Measurements from ENCODE around the gene BCORL1.
A peak's percentile ranks its signal among the peaks of the same experiment; 100 is the strongest.

The BCORL1 gene

DNA sequence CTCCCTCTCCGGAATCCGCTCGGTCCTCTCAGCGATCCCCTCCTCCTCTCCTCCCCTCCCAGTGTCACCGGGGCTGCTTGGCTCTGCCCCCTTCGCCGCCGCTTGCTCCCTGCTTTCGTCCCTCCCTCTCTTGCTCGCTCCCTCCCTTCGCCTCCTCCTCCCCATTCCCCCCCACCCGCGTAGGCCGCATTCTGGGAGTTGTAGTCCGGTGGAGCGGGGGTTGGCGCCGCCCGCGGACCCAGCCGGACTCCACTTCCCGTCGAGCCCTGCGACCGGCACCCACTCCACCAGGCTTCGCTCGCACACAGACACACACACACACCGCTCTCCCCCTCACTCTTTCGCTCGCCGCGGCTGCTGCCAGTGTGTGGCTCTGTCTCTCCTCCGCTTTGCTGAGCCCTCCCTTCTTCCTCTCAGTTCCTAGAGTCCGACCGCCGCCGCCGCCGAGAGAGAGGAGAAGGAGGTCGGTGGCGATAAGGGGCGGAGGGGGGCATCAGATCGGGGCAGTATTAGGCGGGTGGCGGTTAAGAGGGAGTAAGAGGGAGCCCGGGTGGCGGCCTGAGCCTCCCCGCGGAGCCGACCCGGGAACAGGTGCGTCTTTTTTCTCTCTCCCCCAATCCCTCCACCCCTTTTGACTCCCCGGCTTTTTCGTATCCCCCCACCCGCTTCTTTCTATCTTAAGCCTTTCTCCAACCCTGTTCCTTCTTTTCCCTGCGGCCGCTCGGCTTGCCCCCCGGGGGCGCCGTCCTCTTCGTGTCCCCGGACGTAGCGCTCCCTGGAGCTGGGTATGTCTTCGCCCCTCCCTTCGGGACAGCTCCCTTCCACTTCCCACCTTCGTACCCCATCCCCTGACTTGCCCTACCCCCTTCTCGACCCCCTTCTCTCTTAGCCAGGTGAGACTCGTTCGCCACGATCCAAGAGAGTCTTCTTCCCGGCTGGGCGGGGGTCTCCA, at the start of gene BCORL1:
BCORL1 (plus strand) TSS at position 336 of the 952 bp plus-strand sequence. CDS start 22,597 bp downstream, outside the sequence.
- peak; percentile 86 for DNase-seq

DNA sequence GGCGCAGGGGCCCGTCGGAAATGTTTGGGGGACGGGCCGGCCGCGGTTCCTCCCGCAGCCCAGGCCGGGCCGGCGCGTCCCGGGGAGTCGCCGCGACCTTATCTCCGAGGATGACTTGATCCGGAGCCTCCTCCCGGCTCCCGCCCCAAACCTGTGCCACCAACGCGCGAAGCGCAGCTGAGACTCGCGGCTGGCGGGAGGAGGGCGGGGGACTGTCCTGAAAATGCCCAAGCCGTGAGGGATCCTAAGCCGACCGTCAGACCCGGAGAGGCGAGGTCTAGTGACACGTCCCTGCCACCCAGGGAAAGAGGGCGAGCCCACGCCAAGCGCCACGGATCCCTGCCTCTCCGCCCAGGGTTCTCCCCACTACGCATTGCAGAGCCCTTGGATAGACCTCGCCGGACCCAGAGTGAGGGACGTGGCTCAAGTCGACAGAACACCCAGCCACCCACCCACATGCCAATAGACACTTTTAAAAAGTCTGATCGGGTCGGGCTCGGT, 49.6 kb upstream of the BCORL1 start:
- no peak for DNase-seq

- no peak for DNase-seq
These were observed 48.7 kb upstream of the BCORL1 start for GRCh38 chrX:129933700-129934099.

GRCh38 chrX:129934461-129934860, 48.0 kb upstream of the BCORL1 start:
- DNase-seq: no peak

DNA sequence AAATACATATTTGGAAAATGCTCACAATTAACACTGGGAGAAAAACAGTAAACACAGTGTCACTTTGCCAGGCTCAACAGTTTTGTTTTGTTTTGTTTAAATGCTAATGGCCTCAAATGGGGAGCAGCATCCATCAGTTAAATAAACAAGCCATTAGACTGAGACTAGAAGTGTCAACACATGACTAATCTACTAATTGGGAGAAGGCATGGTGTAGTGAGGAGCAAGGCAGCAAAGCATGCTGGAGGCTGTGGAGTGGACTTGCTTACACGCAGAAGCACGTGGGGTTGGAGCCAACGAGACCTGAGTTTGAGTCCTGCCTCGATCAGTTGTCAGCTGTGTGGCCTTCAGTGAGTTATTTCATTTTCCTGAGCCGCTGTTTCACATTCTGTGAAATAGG, 47.5 kb upstream of the BCORL1 start:
- DNase-seq: no peak

- no peak for DNase-seq
These were observed 44.4 kb upstream of the BCORL1 start for GRCh38 chrX:129938081-129938480.

DNA sequence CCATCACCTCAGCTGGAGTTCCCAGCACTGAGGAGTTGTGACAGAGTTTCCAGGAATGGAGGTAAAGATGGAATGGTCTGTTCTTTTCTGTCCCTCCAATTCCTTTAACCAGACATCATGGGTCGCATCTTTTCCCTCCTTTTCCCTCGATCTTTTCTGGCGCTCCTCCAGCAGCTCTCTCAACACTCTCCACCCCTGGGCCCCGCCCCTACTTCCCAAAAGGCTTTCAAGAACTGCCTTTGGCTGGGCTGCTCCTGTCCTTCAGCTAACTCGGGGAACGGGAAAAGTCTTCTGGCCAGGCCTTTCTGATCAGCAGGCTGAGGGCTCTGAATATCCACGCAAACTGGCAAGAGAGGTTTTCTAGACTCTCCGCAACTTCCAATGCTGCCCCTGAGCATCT, 42.4 kb upstream of the BCORL1 start:
- DNase-seq: no peak

- no peak for DNase-seq
These were observed 41.7 kb upstream of the BCORL1 start for GRCh38 chrX:129940721-129941120.

DNA sequence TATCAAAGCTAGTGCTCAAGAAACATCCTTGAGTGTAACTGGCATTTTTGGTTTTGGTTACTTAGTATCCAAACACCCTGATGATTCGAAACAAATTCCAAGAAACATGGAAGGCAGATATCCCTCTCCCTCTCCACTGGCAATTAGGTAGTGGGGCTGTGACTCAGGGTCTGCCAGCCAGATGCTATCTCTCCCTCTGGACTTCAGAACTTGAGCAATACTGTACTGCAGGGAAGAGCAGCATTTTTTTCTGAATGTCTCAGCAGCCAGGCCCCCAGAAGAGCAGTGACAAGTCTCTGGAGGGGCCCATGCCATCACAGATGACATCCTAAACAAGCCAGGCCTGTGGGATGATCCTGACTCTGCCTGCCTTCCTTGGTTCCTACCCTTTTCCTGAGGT, 37.3 kb upstream of the BCORL1 start:
- no peak for DNase-seq

DNA sequence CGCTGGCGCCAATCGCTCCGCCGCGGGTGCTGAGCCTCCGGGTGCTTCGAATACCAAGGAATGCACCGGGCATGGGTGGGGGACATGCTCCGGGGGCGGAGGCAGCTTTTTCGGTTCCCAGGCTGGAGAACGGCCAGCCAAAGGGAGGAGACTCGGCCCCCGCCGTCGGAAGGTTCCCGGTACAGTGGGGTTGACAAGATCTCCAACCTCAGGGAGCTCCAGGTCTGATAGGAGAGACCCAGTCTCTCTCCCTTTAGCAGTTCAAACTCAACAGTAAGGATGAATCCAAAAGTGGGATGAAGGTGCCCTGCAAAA, 29.1 kb upstream of the BCORL1 start:
- DNase-seq: no peak

GRCh38 chrX:129953881-129954280, 28.6 kb upstream of the BCORL1 start:
- DNase-seq: no peak

DNA sequence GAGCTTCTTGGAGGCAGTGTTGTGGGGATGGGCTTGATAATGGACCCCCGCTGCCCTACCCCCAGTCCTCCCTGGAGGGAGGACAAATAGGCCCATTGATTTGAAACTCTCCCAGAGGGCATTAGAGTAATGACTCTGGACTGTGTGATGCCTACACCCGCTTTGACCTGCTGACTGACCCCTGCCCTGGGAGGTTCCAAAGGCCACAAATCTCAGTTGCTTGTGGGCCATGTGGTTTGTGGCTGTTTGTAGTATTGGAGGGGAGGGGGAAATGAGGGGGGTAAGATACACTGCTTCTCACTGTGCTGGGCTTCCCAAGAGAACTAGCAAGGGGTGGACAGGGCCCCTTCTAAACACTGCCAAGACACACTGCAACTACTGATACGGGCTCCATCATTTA, 27.6 kb upstream of the BCORL1 start:
- DNase-seq: no peak

DNA sequence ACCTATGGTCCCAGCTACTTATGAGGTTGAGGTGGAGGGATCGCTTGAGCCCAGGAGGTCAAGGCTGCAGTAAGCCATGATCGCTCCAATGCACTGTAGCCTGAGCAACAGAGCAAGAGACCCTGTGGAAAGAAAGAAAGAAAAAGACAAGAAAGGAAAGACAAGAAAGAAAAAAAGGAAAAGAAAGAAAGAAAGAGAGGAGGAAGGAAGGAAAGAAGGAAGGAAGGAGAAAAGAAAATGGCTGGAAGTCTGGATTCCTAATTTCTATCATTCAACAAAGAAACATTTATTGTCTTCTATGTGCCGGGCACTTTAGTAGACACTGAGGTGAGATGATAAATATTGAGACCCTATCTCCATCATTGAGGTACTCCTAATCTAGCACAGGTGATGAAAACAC, 26.8 kb upstream of the BCORL1 start:
- DNase-seq: no peak

DNA sequence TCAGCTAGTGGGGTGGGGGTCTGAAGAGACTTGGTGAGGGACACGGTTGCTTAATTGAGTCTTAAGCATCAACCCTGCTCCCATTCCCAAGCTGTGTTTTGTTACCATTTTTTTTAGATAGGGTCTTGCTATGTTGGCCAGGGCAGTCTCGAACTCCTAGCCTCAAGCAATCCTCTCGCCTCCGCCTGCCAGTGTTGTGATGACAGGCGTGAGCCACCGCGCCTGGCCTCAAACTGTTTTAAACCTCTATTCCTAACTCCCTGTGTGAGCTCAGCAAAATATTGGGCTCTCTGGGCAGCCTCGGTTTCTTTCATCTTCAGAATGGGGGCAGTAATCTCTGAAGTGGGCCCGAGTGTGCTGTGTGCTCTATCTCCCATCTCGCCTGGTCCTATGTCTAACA, 26.3 kb upstream of the BCORL1 start:
- DNase-seq: no peak

- DNase-seq: no peak
These were observed 25.7 kb upstream of the BCORL1 start for GRCh38 chrX:129956765-129957164.

- no peak for DNase-seq
These were observed 25.0 kb upstream of the BCORL1 start for GRCh38 chrX:129957241-129958082.

DNA sequence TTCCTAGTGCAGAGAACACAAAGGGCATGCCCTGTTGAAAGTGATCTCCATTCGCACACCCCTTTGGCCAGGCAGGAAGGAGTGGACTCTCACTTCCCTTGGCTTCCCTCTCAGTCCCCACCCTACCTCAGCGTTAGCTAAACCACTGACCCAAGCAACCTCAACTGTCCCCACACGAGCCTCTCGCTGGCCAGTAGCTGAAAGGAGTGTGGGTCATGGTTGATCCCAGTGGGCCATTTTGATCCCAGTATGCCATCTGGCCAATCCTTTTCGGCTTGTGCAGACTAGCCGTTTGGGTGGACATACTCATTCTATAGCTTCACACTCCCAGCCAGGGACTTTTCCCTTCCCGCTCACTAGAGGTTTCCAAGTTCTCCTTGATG, 24.4 kb upstream of the BCORL1 start:
- DNase-seq: no peak

DNA sequence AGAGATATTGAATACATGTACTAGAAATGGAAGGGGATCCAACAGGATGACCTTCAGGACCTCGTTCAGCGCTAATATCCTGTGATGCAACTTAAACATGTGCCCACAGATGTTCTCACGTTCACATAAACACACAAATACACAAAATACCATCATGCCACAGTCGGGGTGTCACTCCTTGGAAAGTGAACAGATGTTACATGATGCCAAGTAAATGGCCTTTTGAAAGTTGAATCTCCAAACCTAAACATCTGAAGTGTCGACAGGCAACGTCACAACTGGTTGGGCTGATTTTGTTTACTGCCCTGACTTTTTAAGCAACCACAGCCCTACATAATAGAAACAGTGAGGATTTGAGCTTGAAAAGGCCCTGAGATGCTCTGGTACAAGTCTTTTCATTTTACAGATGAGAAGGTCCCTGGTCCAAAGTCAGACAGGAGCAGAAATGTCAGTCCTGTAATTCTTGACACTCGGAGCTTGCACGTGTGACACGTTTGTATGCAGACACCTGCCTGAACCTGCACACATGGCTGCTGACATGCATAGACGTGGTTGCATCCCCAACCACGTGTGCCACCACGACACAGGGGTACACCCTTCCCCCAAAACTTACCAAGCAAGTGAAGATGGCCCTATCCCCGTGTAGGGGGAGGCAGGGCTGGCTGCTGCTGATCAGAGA, 23.5 kb upstream of the BCORL1 start:
- DNase-seq: no peak

- no peak for DNase-seq
These were observed 23.0 kb upstream of the BCORL1 start for GRCh38 chrX:129959493-129959832.

- DNase-seq: no peak
These were observed 21.0 kb upstream of the BCORL1 start for GRCh38 chrX:129961180-129962083.

- DNase-seq: no peak
These were observed 18.7 kb upstream of the BCORL1 start for GRCh38 chrX:129963729-129964128.

DNA sequence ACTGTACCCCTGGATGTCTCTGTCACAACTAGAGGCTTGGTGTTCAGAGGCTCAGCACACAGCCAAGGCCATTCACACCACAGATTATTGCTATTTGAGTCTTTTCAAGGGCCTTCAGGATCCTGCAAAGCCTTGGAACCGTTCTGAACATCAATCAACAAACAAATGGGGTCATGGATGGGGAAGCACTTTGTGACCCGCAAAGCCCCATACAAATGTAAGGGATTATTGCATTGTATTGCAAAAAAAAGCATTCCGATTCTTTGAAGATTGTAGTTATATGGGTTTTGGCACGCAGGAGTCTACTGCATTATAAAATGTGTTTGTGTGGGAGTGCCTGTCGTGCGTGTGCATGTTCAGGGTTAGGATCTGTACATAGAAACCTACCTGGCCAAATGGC, 17.3 kb upstream of the BCORL1 start:
- DNase-seq: no peak

All from DMS 273 treated with DMSO at 0.1 percent for 48 hours (cell line).